ENCODE measurements around the gene ADGRG3. TPM values are rescaled to one million over a fixed set of nuclear protein-coding genes. Genes with fewer than 3 reads are reported as not detected.

The ADGRG3 gene
- total and polyA plus RNA-seq, 9 of the 15 experiments (the other 6 are each of a cell fraction or from before 2014, with no cell fraction given), result 0.09 to 0.52 (median 0.14) TPM; not detected in 3

DNA sequence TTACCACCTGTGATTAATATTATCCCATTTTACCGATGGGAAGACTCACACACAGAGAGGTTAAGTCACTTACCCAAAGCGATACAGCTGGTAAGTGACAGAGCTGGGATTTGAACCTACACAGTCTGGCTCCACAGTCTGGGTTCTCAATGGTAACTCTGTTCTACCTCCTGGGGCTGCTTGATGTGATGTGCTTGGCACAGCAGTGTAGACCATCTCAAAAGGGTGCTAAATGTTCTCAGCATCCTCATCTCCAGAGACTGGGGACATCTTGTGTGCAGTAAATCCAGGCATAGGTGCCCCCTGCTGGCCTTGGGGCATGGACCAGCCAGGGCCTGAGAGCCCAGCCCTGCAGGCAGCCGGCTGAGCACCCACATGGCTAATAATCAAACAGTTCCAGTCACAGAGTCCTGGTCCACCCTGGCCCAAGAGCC lies 52.1 kb downstream of the ADGRG3 start (continued):
- TF ChIP-seq ETV6 (IDR thresholded peaks at IDR 0.05; ENCODE audit: borderline replicate concordance in 1 of 2, low read depth in 2 of 2, low read length in 1 of 2), result no peak
- no peak for TF ChIP-seq ETV6 (CRISPR knock-in tag; IDR thresholded peaks at IDR 0.05; ENCODE audit: borderline replicate concordance)
- TF ChIP-seq, protein P1, sequence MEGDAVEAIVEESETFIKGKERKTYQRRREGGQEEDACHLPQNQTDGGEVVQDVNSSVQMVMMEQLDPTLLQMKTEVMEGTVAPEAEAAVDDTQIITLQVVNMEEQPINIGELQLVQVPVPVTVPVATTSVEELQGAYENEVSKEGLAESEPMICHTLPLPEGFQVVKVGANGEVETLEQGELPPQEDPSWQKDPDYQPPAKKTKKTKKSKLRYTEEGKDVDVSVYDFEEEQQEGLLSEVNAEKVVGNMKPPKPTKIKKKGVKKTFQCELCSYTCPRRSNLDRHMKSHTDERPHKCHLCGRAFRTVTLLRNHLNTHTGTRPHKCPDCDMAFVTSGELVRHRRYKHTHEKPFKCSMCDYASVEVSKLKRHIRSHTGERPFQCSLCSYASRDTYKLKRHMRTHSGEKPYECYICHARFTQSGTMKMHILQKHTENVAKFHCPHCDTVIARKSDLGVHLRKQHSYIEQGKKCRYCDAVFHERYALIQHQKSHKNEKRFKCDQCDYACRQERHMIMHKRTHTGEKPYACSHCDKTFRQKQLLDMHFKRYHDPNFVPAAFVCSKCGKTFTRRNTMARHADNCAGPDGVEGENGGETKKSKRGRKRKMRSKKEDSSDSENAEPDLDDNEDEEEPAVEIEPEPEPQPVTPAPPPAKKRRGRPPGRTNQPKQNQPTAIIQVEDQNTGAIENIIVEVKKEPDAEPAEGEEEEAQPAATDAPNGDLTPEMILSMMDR (IDR thresholded peaks at IDR 0.05 in 2 of 3, conservative IDR thresholded peaks at IDR 0.05 in 1 of 3; ENCODE audit: insufficient read depth in 2 of 3, low read depth in 1 of 3, low read length in 3 of 3), result peak; percentile 82 to 93 (median 83)
- TF ChIP-seq, protein P2, sequence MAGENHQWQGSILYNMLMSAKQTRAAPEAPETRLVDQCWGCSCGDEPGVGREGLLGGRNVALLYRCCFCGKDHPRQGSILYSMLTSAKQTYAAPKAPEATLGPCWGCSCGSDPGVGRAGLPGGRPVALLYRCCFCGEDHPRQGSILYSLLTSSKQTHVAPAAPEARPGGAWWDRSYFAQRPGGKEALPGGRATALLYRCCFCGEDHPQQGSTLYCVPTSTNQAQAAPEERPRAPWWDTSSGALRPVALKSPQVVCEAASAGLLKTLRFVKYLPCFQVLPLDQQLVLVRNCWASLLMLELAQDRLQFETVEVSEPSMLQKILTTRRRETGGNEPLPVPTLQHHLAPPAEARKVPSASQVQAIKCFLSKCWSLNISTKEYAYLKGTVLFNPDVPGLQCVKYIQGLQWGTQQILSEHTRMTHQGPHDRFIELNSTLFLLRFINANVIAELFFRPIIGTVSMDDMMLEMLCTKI (IDR thresholded peaks at IDR 0.05; ENCODE audit: partially characterized antibody), result no peak
- no peak for TF ChIP-seq STAT5A (IDR thresholded peaks at IDR 0.05; ENCODE audit: borderline replicate concordance, low read length)
- TF ChIP-seq ZNF121 (CRISPR knock-in tag; conservative IDR thresholded peaks at IDR 0.05), result no peak
- TF ChIP-seq ELF4 (CRISPR knock-in tag; IDR thresholded peaks at IDR 0.05), result no peak
- TF ChIP-seq MAFF (IDR thresholded peaks at IDR 0.05; ENCODE audit: low read length), result no peak
- peak in 1 of 3 experiments; percentile 59 for TF ChIP-seq YY1 (IDR thresholded peaks at IDR 0.05; ENCODE audit: borderline replicate concordance in 1 of 3, control insufficient read depth in 1 of 3, extremely low read depth in 1 of 3, insufficient read depth in 3 of 3, insufficient read length in 1 of 3, insufficient replicate concordance in 2 of 3, low read depth in 1 of 3, low read length in 2 of 3)
- TF ChIP-seq, protein P3, sequence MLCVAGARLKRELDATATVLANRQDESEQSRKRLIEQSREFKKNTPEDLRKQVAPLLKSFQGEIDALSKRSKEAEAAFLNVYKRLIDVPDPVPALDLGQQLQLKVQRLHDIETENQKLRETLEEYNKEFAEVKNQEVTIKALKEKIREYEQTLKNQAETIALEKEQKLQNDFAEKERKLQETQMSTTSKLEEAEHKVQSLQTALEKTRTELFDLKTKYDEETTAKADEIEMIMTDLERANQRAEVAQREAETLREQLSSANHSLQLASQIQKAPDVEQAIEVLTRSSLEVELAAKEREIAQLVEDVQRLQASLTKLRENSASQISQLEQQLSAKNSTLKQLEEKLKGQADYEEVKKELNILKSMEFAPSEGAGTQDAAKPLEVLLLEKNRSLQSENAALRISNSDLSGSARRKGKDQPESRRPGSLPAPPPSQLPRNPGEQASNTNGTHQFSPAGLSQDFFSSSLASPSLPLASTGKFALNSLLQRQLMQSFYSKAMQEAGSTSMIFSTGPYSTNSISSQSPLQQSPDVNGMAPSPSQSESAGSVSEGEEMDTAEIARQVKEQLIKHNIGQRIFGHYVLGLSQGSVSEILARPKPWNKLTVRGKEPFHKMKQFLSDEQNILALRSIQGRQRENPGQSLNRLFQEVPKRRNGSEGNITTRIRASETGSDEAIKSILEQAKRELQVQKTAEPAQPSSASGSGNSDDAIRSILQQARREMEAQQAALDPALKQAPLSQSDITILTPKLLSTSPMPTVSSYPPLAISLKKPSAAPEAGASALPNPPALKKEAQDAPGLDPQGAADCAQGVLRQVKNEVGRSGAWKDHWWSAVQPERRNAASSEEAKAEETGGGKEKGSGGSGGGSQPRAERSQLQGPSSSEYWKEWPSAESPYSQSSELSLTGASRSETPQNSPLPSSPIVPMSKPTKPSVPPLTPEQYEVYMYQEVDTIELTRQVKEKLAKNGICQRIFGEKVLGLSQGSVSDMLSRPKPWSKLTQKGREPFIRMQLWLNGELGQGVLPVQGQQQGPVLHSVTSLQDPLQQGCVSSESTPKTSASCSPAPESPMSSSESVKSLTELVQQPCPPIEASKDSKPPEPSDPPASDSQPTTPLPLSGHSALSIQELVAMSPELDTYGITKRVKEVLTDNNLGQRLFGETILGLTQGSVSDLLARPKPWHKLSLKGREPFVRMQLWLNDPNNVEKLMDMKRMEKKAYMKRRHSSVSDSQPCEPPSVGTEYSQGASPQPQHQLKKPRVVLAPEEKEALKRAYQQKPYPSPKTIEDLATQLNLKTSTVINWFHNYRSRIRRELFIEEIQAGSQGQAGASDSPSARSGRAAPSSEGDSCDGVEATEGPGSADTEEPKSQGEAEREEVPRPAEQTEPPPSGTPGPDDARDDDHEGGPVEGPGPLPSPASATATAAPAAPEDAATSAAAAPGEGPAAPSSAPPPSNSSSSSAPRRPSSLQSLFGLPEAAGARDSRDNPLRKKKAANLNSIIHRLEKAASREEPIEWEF (CRISPR knock-in tag; IDR thresholded peaks at IDR 0.05), result no peak
- TF ChIP-seq MED1 (CRISPR knock-in tag; IDR thresholded peaks at IDR 0.05; ENCODE audit: borderline replicate concordance), result no peak
- TF ChIP-seq MCM7 (IDR thresholded peaks at IDR 0.05), result no peak
- TF ChIP-seq BHLHE40 (IDR thresholded peaks at IDR 0.05; ENCODE audit: low read length), result 0 out of 2 replicates have a peak, but pooled peaks have one; percentile 23
- no peak for TF ChIP-seq MYNN (IDR thresholded peaks at IDR 0.05)
- no peak for TF ChIP-seq MYNN (CRISPR knock-in tag; IDR thresholded peaks at IDR 0.05)
- TF ChIP-seq ZEB2 (IDR thresholded peaks at IDR 0.05), result no peak
- peak in 1 of 2 experiments; percentile 32; a peak in 1 of 4 replicates for TF ChIP-seq MAZ (CRISPR knock-in tag; conservative IDR thresholded peaks at IDR 0.05 in 1 of 2, IDR thresholded peaks at IDR 0.05 in 1 of 2)
- TF ChIP-seq, protein P4, sequence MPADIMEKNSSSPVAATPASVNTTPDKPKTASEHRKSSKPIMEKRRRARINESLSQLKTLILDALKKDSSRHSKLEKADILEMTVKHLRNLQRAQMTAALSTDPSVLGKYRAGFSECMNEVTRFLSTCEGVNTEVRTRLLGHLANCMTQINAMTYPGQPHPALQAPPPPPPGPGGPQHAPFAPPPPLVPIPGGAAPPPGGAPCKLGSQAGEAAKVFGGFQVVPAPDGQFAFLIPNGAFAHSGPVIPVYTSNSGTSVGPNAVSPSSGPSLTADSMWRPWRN (IDR thresholded peaks at IDR 0.05; ENCODE audit: low read depth), result no peak
- TF ChIP-seq ETV5 (CRISPR knock-in tag; IDR thresholded peaks at IDR 0.05; ENCODE audit: low read depth), result 0 out of 2 replicates have a peak, but pooled peaks have one; percentile 32
- no peak for TF ChIP-seq KAT8 (IDR thresholded peaks at IDR 0.05; ENCODE audit: low read depth)
